Smooth muscle cell (in vitro differentiated cells): ENCODE results near the gene POU6F2. TPM values are rescaled to one million over a fixed set of nuclear protein-coding genes. Genes with fewer than 3 reads are reported as not detected.

Experiments used
- DNase-seq: peaks from one replicate; lab custom pipeline; 2025; ENCODE audit not compliant: unreplicated experiment; lab: John Stamatoyannopoulos, UW
- H2AFZ ChIP-seq: fragments of 200-600 bp; sonication (generic); 2 replicates; pipeline ENCODE4 v1.6.0; 2016; ENCODE audit warnings: antibody characterized with exemption, low read depth, mild to moderate bottlenecking
- H3F3A ChIP-seq: fragments of 200-600 bp; sonication (generic); 2 replicates; pipeline ENCODE4 v1.6.0; 2017; ENCODE audit warnings: antibody characterized with exemption, low read depth
- H3K27ac ChIP-seq: fragments of 200-600 bp; sonication (generic); 2 replicates; pipeline ENCODE4 v1.5.1; 2016; ENCODE audit warnings: low read depth, mild to moderate bottlenecking
- H3K27me3 ChIP-seq: fragments of 200-600 bp; sonication (generic); 2 replicates; pipeline ENCODE4 v1.6.1; 2016; ENCODE audit warnings: low read depth, mild to moderate bottlenecking
- H3K36me3 ChIP-seq: fragments of 200-600 bp; sonication (generic); 2 replicates; pipeline ENCODE4 v1.5.1; 2016; ENCODE audit warnings: low read depth
- H3K4me1 ChIP-seq: fragments of 200-600 bp; sonication (generic); 2 replicates; pipeline ENCODE4 v1.5.1; 2016; ENCODE audit warnings: low read depth
- H3K4me2 ChIP-seq: fragments of 200-600 bp; sonication (generic); 2 replicates; pipeline ENCODE4 v1.6.0; 2016; ENCODE audit warnings: mild to moderate bottlenecking
- H3K4me3 ChIP-seq: fragments of 200-600 bp; sonication (generic); 2 replicates; pipeline ENCODE4 v1.5.1; 2016; ENCODE audit warnings: mild to moderate bottlenecking
- H3K79me2 ChIP-seq: fragments of 200-600 bp; sonication (generic); 2 replicates; pipeline ENCODE4 v1.6.0; 2016; ENCODE audit warnings: low read depth, mild to moderate bottlenecking
- H3K9ac ChIP-seq: fragments of 200-600 bp; sonication (generic); 2 replicates; pipeline ENCODE4 v1.6.0; 2016; ENCODE audit warnings: low read depth
- H3K9me3 ChIP-seq: fragments of 200-600 bp; sonication (generic); replicated peaks from 2 replicates; pipeline ENCODE4 v1.5.1; 2016; ENCODE audit warnings: low read depth
- H4K20me1 ChIP-seq: fragments of 200-600 bp; sonication (generic); 2 replicates; pipeline ENCODE4 v1.6.0; 2016; ENCODE audit warnings: low read depth
- CTCF ChIP-seq: fragments of 200-600 bp; sonication (generic); IDR thresholded peaks from 2 replicates; pipeline ENCODE4 v1.5.1; 2017; ENCODE audit warnings: borderline replicate concordance, mild to moderate bottlenecking, antibody characterized with exemption; ENCODE audit not compliant: insufficient read depth, poor library complexity, severe bottlenecking
- WGBS: methylation state at CpG from one replicate; pipeline ENCODE4 v1.1.7; 2016; ENCODE audit warnings: low lambda C conversion rate; 5-methylcytosine and 5-hydroxymethylcytosine counted together
- polyA plus RNA-seq: library from polyadenylated mRNA; unstranded; fragments of >200 nt; fragmentation: Nextera tagmentation; extraction: Ambion mirVana; gene quantifications from 2 replicates; pipeline ENCODE4 v1.2.1, GENCODE V29; 2016
- total RNA-seq: library from RNA; depleted of rRNA; stranded (reverse); fragments of >200 nt; gene quantifications from 2 replicates; pipeline ENCODE4 v1.2.3, GENCODE V29; 2014

POU6F2 gene
- total and polyA plus RNA-seq, 2 experiments from 2014 or later: 1.2 TPM

DNA sequence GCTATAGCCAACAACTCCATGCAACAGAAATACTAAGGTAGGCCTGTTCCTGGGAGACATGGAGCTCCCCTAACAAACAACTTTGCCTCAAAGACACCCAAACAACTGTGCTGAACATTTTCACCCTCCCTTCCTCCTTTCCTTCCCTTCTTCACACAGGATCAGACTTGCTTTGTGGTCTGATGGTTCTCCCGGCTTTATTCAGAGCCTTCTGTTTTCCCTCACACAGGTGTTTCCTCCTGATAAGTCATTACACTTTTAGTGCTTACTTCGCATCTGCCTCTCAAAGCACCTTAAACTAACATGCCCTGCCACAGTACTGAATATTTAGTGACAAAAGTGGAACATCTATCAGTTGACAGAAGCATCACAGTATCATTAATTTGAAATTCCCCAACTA, 532.2 kb downstream of the POU6F2 start:
- no peaks in the 10 kb centered on the region for H3K9me3 ChIP-seq
- no peak overlapping the region for H2AFZ ChIP-seq
- no peak overlapping the region for H3K9ac ChIP-seq
- no peaks in the 10 kb centered on the region for H3K4me1 ChIP-seq
- DNase-seq: no peak
- H3K4me2 ChIP-seq: no peak overlapping the region
- TF ChIP-seq CTCF: no peak
- H3K27me3 ChIP-seq: no peaks in the 10 kb centered on the region
- no peaks in the 10 kb centered on the region for H3K79me2 ChIP-seq
- H3K27ac ChIP-seq: no peak overlapping the region
- H3K36me3 ChIP-seq: no peaks in the 10 kb centered on the region
- 81% methylated on average over 2 of the region's 2 CpGs for WGBS
- H3K4me3 ChIP-seq: no peak overlapping the region
- H3F3A ChIP-seq: no peaks in the 10 kb centered on the region
- no peaks in the 10 kb centered on the region for H4K20me1 ChIP-seq

DNA sequence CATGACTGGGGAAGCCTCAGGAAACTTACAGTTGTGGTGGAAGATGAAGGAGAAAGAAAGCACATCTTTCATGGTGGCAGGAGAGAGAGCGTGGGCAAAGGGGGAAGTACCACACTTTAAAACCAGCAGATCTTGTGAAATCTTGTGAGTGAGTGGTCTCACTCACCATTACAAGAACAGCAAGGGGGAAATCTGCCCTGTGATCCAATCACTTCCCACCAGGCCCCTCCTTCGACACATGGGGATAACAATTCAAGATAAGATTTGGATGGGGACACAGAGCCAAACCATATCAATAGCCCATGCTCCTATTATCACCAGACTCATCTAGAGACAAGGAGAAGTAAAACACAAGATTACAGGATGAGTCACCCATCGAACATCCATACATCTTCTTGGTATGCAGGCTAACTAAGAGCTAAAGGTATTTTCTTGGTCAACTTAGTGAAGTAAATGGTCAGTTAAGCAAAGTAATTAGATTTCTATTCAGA, 533.2 kb downstream of the POU6F2 start:
- Histone ChIP-seq H3K4me1 (no peaks in the 10 kb centered on the region), H3K9ac (no peak overlapping the region), H3K27me3 (no peaks in the 10 kb centered on the region), H3K79me2 (no peaks in the 10 kb centered on the region), H3K27ac (no peak overlapping the region), H3K9me3 (no peaks in the 10 kb centered on the region), H3F3A (no peaks in the 10 kb centered on the region), H3K4me2 (no peak overlapping the region), H4K20me1 (no peaks in the 10 kb centered on the region), H3K36me3 (no peaks in the 10 kb centered on the region), H3K4me3 (no peak overlapping the region), H2AFZ (no peak overlapping the region)
- TF ChIP-seq CTCF: no peak
- DNase-seq: no peak
- 48% methylated on average over 3 of the region's 3 CpGs for WGBS

- WGBS: 88% methylated on average over 8 of the region's 8 CpGs
- no peaks in the 10 kb centered on the region for H3K9me3 ChIP-seq
- no peak overlapping the region for H3K4me3 ChIP-seq
- H3K27me3 ChIP-seq: no peaks in the 10 kb centered on the region
- H3K27ac ChIP-seq: no peak overlapping the region
- no peaks in the 10 kb centered on the region for H4K20me1 ChIP-seq
- DNase-seq: no peak
- H3K9ac ChIP-seq: no peak overlapping the region
- no peaks in the 10 kb centered on the region for H3K79me2 ChIP-seq
- TF ChIP-seq CTCF: no peak
- no peak overlapping the region for H2AFZ ChIP-seq
- H3F3A ChIP-seq: no peaks in the 10 kb centered on the region
- no peaks in the 10 kb centered on the region for H3K36me3 ChIP-seq
- H3K4me1 ChIP-seq: no peaks in the 10 kb centered on the region
- no peak overlapping the region for H3K4me2 ChIP-seq
Measured at GRCh38 chr7:39515534-39516228, 538.0 kb downstream of the POU6F2 start.

DNA sequence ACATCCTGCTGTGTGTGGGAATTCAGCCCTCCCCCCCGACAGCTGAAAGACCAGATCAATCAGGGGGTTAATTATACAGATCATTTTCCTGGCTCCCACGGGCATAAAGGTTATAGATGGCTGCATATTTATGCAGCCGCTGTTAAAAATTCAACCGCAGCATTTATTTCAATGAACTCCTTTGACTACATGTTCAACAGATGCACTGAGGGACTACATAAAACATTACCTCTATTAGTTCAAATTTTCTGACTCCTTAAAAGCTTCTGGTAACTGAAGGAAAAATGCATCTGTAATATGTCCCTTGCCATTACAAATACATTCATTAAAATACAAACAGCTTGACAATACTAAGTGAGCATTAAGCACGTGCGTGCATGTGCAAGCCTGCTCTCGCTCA, 538.8 kb downstream of the POU6F2 start:
- H2AFZ ChIP-seq: no peak overlapping the region
- no peak overlapping the region for H3K9ac ChIP-seq
- no peaks in the 10 kb centered on the region for H3F3A ChIP-seq
- H3K27me3 ChIP-seq: no peaks in the 10 kb centered on the region
- H4K20me1 ChIP-seq: no peaks in the 10 kb centered on the region
- no peaks in the 10 kb centered on the region for H3K9me3 ChIP-seq
- H3K4me2 ChIP-seq: no peak overlapping the region
- TF ChIP-seq CTCF: no peak
- no peaks in the 10 kb centered on the region for H3K79me2 ChIP-seq
- no peak for DNase-seq
- H3K27ac ChIP-seq: no peak overlapping the region
- no peaks in the 10 kb centered on the region for H3K4me1 ChIP-seq
- H3K36me3 ChIP-seq: no peaks in the 10 kb centered on the region
- WGBS: 85% methylated on average over 7 of the region's 7 CpGs
- no peak overlapping the region for H3K4me3 ChIP-seq
